ENCODE measurements around the gene KRT81.
"Not testable (repeated sequence)": the region's sequence is repeated elsewhere in the genome, so short reads cannot be mapped to it uniquely, and the experiment has no call there.

KRT81 gene

DNA sequence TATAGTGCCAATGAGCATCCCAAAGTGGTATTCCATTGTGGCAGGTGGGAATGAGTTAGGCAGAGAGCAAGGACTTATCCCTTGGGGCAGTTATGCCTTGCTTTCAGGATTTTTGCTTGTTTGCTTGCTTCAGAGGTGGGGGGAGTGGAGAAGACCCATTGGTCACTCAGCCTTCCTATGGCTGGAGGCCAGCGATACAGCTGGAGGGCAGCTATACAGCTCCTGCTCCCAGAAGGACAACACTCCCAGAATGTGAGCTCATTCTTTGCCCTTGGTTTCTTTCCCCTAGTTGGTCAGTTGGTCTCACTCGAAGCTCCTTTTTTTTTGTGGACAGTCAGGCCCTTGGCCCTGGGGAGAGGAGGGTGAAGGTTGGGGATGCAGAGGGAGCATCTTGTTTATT lies 15.4 kb upstream of the KRT81 start:
- H3K36me3 ChIP-seq (ENCODE audit: insufficient read depth, low read length), result no peaks in the 10 kb centered on the region
- DNase-seq (ENCODE audit: low read depth, low spot score), result no peak
- no peak overlapping the region for H3K27ac ChIP-seq
- no peak overlapping the region for H3K4me3 ChIP-seq
- TF ChIP-seq FOXP2 (optimal IDR thresholded peaks at IDR 0.05; ENCODE audit: control extremely low read depth, extremely low read length, insufficient read depth), result no peak
- TF ChIP-seq EZH2 (IDR thresholded peaks at IDR 0.05), result no peak
- no peak for TF ChIP-seq POLR2AphosphoS5 (IDR thresholded peaks at IDR 0.05; ENCODE audit: borderline replicate concordance, low read depth, low read length)
- H3K9ac ChIP-seq (ENCODE audit: insufficient read length), result no peak overlapping the region
- H3K9me3 ChIP-seq (ENCODE audit: low read depth, low read length), result no peaks in the 10 kb centered on the region

DNA sequence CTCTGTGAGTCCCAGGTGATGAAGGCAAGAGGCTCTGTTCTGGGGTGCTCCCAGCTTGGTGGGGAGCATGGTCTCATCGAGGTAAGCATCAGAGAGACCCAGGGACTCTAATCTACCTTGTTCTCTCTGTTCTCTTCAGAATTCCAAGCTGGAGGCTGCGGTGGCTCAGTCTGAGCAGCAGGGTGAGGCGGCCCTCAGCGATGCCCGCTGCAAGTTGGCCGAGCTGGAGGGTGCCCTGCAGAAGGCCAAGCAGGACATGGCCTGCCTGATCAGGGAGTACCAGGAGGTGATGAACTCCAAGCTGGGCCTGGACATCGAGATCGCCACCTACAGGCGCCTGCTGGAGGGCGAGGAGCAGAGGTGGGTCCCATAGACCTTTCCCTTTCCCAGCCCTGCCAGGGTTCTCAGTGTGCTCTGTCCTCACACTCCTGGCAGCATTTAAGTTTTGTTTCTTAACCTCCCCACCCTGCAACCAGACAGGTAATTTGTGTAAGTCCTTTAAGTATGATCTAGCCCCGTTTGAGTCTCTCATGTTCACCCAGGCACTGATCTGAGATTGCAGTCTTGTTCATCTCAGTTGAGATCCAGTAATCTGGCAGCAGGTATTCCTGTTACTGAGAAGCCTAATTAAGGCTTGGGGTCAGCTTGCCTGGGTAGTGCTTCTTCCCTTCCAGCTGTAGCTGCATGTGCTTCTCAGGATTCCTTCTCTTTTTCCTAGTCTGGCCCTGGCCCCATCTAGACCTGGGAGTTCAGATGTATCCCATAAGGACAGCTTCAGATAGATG lies 14.8 kb upstream of the KRT81 start:
- Histone ChIP-seq H3K36me3 (ENCODE audit: insufficient read depth, low read length) (no peaks in the 10 kb centered on the region), H3K4me3 (no peak overlapping the region), H3K9ac (ENCODE audit: insufficient read length) (no peak overlapping the region), H3K27ac (no peak overlapping the region), H3K9me3 (ENCODE audit: low read depth, low read length) (no peaks in the 10 kb centered on the region)
- DNase-seq (ENCODE audit: low read depth, low spot score), result no peak
- TF ChIP-seq POLR2AphosphoS5 (IDR thresholded peaks at IDR 0.05; ENCODE audit: borderline replicate concordance, low read depth, low read length), result no peak
- TF ChIP-seq FOXP2 (optimal IDR thresholded peaks at IDR 0.05; ENCODE audit: control extremely low read depth, extremely low read length, insufficient read depth), result no peak
- TF ChIP-seq EZH2 (IDR thresholded peaks at IDR 0.05), result no peak

DNA sequence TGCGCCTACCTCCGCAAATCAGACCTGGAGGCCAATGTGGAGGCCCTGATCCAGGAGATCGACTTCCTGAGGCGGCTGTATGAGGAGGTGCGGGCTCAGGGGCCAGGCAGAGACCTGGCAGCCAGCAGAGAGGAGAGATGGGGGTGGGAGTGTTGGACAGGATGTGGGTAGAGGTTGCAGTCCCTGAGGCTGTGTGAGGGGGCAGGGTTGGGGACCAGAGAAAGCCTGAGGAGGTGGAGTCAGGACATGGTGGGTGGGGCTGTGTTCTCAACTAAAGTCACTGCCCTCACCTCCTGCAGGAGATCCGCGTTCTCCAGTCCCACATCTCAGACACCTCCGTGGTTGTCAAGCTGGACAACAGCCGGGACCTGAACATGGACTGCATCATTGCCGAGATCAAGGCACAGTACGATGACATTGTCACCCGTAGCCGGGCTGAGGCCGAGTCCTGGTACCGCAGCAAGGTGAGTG lies 13.6 kb upstream of the KRT81 start:
- not testable (repeated sequence) for H3K9me3 ChIP-seq (ENCODE audit: low read depth, low read length); H3K27ac ChIP-seq; DNase-seq (ENCODE audit: low read depth, low spot score); H3K4me3 ChIP-seq; H3K36me3 ChIP-seq (ENCODE audit: insufficient read depth, low read length); H3K9ac ChIP-seq (ENCODE audit: insufficient read length)

DNA sequence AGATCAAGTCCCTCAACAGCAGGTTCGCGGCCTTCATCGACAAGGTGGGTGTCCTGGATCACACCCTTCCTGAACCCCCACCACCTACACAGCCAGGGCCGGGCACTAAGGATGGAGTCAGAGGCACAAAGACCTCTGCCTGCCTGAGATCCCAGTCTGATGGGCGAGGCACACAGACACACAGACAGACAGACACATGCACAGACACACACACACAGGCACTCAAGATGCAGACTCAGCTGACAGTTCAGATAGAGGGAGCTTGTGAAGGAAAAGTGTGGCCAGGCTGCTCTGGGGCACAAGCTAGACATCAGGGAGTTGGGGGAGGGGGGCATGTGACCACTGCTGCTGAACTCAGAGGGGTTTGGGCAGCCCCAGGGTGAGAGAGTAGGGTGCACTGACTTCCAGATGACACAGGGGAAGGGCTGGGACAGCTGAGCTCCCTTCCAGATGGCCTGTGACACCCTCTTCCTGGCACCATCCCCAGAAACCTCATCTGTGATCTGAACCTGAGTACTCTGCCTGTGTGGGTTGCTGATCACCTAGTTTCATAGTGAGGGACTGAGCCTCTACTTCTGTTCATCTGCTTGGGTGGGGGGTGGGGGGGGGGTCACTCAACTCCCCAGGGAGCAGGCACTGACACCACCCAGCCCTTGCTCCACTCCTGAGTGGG lies 11.0 kb upstream of the KRT81 start:
- H3K9ac ChIP-seq (ENCODE audit: insufficient read length); H3K4me3 ChIP-seq; H3K9me3 ChIP-seq (ENCODE audit: low read depth, low read length); DNase-seq (ENCODE audit: low read depth, low spot score); H3K27ac ChIP-seq; H3K36me3 ChIP-seq (ENCODE audit: insufficient read depth, low read length): not testable (repeated sequence)

DNA sequence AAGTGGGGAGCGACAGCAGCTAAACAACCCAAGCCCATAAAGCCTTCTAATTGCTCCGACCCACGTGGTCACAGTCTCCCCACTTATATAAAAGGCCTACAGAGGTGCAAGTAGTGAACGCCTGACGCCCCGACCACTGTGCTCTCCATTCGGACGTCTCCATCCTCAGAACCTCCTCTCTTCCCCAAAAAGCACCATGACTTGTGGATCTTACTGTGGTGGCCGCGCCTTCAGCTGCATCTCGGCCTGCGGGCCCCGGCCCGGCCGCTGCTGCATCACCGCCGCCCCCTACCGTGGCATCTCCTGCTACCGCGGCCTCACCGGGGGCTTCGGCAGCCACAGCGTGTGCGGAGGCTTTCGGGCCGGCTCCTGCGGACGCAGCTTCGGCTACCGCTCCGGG lies 10.4 kb upstream of the KRT81 start:
- not testable (repeated sequence) for H3K27ac ChIP-seq; H3K36me3 ChIP-seq (ENCODE audit: insufficient read depth, low read length); DNase-seq (ENCODE audit: low read depth, low spot score); H3K9ac ChIP-seq (ENCODE audit: insufficient read length); H3K4me3 ChIP-seq; H3K9me3 ChIP-seq (ENCODE audit: low read depth, low read length)

DNA sequence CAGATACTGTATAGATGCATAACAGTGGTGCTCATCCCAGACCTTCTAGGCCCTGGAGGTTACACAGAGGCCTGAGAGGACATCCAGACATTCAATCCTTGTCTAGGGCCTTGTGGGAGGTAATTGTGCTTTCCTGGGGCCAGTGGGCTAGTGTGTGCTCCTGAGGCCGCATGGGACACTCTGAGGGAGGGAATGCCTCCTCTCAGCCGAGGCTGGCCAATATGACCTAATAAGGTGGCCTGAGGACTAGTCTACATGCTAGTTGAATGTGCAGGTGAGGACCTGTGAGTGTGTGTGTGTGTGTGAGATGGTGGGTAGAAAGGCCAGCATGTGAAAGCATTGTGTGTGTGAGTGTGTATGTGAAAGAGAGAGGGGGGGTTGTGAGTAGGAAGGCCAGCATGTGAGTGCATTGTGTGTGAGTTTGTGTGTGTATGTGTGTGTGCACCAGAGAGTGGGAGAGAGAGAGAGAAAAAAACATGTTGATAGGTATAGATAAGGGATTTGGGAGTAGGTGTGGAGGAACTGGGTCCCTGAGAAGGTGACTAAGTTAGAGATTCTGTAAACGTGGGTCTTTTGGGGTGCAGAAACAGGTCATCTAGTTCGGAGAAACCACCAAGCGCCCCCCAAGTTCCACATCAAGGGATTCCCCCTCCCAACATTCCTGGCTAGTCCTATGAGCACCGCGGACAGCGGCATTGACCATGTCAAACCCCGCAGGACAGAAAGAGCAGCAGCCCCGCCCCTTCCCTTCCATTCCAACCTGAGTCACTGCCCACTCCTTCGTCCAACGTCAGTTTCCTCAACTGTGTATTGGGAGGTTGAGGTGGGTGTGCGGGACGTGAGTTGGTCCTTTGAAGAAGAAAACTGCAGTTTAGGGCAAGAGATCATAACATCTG lies 9.7 kb upstream of the KRT81 start:
- no peak overlapping the region for H3K4me3 ChIP-seq
- no peak for DNase-seq (ENCODE audit: low read depth, low spot score)
- TF ChIP-seq FOXP2 (optimal IDR thresholded peaks at IDR 0.05; ENCODE audit: control extremely low read depth, extremely low read length, insufficient read depth) (no peak), EZH2 (IDR thresholded peaks at IDR 0.05) (no peak), POLR2AphosphoS5 (IDR thresholded peaks at IDR 0.05; ENCODE audit: borderline replicate concordance, low read depth, low read length) (no peak)
- no peak overlapping the region for H3K27ac ChIP-seq
- no peak overlapping the region for H3K9ac ChIP-seq (ENCODE audit: insufficient read length)
- H3K9me3 ChIP-seq (ENCODE audit: low read depth, low read length), result no peaks in the 10 kb centered on the region
- no peaks in the 10 kb centered on the region for H3K36me3 ChIP-seq (ENCODE audit: insufficient read depth, low read length)

DNA sequence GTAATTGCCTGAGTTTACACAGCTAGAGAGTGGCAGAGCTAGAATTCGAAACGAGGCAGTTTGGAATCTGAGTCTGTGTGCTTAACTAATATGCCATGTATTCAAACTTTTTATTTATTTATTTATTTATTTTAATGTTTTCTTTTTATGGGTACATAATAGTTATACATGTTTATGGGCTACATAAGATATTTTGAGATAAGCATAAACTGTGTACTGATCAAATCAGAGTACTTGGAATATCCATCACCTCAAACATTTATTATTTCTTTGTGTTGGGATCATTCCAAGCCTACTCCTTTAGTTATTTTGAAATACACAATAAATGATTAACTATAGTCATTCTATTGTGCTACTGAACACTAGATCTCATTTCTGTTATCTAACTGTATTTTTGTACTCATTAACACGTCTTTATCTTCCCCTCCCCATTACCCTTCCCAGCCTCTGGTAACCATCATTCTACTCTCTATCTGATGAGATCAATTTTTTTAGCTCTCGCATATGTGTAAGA lies 7.4 kb upstream of the KRT81 start:
- Histone ChIP-seq H3K9me3 (ENCODE audit: low read depth, low read length) (no peaks in the 10 kb centered on the region), H3K4me3 (no peak overlapping the region), H3K9ac (ENCODE audit: insufficient read length) (no peak overlapping the region), H3K36me3 (ENCODE audit: insufficient read depth, low read length) (no peaks in the 10 kb centered on the region), H3K27ac (no peak overlapping the region)
- no peak for DNase-seq (ENCODE audit: low read depth, low spot score)
- TF ChIP-seq POLR2AphosphoS5 (IDR thresholded peaks at IDR 0.05; ENCODE audit: borderline replicate concordance, low read depth, low read length), result no peak
- TF ChIP-seq EZH2 (IDR thresholded peaks at IDR 0.05), result no peak
- TF ChIP-seq FOXP2 (optimal IDR thresholded peaks at IDR 0.05; ENCODE audit: control extremely low read depth, extremely low read length, insufficient read depth), result no peak

DNA sequence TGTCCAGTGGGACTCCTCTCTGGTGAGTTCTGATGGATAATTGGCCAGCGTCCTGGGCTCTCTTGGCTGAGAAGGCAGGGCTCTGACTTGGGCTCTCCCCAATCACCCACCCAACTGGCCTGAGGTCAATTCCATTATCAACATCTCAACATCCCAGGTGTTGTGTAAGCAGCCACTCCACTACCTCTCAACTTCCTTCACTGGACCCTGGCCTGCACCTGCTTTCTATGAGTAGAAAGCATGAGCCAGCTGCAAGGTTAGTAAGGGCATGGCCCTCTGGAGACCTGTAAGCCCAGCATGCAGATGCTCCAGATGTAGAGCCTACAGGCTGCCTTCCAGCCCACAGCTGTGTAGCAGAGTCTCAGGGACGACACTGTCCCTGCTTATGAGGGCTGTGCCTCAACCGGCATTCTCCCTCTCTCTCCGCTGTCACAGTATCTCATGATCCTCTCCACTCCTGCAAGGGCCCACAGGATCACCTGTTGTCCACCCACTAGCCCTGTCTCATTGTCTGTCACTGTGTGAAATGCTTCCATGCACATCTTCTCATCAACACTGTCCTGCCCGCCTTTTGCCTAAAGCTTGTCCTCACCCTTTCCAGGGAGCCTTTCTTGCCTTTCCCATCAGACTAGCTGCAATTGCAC lies 5.4 kb upstream of the KRT81 start:
- Histone ChIP-seq H3K9me3 (ENCODE audit: low read depth, low read length) (no peaks in the 10 kb centered on the region), H3K36me3 (ENCODE audit: insufficient read depth, low read length) (no peaks in the 10 kb centered on the region), H3K9ac (ENCODE audit: insufficient read length) (no peak overlapping the region), H3K4me3 (no peak overlapping the region), H3K27ac (no peak overlapping the region)
- no peak for DNase-seq (ENCODE audit: low read depth, low spot score)
- no peak for TF ChIP-seq POLR2AphosphoS5 (IDR thresholded peaks at IDR 0.05; ENCODE audit: borderline replicate concordance, low read depth, low read length)
- TF ChIP-seq EZH2 (IDR thresholded peaks at IDR 0.05), result no peak
- TF ChIP-seq FOXP2 (optimal IDR thresholded peaks at IDR 0.05; ENCODE audit: control extremely low read depth, extremely low read length, insufficient read depth), result no peak
